ENCODE measurements around the gene ENG.

The ENG gene

DNA sequence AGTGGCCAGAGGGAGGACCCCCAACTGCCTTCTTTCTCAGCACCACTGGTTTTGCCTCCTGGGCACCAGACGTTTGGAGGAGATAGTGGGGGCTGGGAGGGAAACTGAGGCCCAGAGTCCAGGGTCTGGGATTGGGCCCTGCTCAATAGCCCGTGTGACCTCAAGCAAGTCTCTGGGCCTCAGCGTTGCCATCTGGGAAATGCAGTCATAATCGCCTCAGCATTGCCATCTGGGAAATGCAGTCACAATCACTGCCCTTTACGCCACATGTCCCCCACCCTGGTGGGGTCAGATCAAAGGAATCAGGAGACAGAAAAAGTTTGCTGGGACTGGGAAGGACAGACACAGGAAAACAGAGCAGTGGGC, 77.6 kb downstream of the ENG start:
- DNase-seq (ENCODE audit: low read depth in 2 of 2): no peak

DNA sequence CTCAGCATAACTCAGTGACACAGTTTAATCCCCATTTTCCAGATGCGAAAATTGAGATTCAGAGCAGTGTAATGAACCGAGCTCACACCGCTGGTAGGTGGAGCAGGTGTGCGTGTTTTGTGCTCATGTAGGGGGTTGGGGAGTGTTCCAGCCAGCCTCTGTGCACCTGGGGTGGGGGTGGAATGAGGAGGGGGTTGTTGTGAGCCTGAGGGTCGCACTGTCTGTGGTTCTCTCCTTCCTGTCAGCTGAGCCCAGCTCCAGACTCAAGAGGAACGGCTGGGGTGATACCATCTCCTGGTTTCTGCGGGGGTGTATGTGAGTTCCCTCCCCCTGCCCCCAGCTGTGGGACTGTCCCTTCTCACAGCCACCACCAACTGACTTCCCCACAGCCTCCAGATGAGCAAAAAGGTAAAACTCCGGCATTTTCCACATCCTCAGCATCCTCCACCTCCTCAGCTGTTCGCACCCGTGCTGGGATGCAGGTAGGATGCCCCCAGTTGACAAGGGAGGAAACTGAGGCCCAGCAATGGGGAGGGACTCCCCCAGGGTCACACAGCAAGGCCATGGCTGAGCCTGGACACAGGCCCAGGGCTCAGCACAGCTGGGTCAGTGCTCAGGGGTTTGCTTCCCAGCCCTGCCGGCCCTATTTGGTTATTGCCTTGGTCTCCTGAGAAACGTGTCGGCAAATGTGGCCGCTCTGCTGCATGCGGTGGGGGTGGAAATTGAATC, 78.1 kb downstream of the ENG start:
- DNase-seq (ENCODE audit: low read depth in 2 of 2): peak; percentile 62 to 69

DNA sequence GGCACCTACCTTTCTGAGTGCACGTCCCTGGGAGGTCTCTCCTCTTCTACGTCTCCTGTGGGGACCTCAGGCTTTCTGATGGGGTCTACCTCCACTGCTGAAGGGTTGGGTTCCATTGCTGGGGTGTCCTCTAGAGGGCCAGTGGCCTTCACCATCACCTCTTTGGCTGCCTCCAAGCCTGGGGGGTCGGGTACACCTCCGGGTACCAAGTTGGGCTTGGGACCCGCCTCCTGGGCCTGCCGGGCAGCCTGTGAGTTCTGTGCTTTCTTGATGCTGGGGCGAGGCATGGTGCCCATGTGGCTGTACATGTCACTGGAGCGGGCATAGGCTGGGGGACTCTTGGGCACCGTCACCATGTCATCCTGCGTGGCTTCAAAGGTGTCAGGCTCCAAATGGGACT, 80.5 kb downstream of the ENG start:
- DNase-seq (ENCODE audit: low read depth in 2 of 2): no peak

- no peak for DNase-seq (ENCODE audit: low read depth in 2 of 2)
Observed at GRCh38 chr9:127773272-127773671, 81.2 kb downstream of the ENG start.

- no peak for DNase-seq (ENCODE audit: low read depth in 2 of 2)
Observed at GRCh38 chr9:127772603-127773002, 81.9 kb downstream of the ENG start.

GRCh38 chr9:127771570-127772189, 82.8 kb downstream of the ENG start:
- no peak for DNase-seq (ENCODE audit: low read depth in 2 of 2)

DNA sequence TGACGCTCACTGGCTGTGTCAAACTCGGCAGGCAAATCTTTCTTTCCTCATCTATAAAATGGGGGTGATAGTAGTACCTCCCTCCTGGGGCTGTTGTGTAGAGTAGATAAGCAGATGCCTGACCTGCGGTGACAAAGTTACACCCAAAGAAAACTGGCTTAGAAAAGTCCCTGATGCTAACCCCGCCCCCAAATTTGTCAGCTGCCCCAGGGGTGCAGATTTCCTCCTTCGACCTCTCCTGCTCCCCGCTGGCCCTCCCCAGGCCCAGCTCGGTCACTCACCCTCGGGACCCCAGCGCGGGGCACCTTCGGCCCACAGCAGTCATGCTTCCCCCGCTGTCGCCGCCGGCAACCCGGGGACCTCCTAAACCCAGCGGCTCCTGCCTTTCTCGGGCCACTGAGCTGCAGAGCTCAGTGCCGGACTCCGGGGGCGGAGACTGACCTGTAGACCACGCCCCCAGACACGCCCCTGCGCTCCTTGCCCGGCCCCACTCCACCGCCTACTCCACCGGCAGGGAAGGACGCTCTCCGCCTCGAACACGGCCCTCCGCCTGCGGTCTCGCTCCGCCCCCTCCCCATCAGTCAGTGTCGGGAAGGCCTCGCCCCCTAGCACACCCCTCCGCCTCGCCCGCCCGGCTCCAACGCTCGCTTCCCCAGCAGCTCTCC, 83.4 kb downstream of the ENG start:
- DNase-seq (ENCODE audit: low read depth in 2 of 2): peak; percentile 91 to 96

- no peak for DNase-seq (ENCODE audit: low read depth in 2 of 2)
Observed at GRCh38 chr9:127770583-127770904, 83.9 kb downstream of the ENG start.

DNA sequence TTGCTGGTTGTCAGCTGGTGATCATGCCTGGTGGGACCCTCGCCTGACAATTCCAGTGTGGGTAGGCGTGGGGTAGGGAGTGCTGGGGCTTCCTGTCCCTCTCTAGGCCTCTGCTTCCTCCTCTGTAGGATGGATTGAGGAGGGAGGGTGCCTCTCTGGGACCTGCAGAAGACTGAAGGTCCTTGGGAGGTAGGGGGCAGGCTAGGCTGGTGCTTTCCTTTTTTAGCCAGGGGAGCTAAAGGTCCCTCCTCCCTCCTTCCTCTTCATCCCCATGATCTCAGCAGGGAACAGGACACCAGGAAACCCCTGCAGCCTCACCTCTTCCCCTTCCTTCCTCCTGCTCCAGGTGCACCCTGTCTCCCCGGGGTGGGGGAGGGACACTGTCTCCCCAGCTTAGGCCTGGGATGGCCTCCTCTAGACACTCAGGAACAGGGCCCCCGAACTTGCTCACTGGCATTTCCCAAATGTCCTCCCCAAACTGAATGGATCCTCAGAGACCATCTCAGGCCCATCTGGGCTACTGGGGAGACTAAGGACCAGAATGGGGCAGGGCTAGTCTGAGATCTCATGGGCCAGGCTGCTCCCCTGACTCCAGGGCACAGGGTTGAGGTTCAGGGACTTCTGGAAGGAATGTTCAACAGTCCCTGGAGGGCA, 84.4 kb downstream of the ENG start:
- DNase-seq (ENCODE audit: low read depth in 2 of 2): no peak

DNA sequence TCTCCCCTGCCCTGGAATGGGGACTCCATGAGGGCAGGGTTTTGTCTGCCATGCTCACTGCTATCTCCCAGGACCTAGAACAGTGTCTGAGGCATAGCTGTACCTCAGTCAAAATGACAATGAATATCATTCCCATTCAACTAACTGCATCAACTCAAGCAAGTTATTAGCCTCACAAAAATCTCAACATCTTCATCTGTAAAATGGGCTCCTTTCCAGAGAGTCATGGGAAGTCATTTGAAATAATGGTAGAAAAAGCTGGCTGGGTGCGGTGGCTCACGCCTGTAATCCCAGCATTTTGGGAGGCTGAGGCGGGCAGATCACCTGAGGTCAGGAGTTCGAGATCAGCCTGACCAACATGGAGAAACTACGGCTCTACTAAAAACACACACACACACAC, 85.4 kb downstream of the ENG start:
- no peak for DNase-seq (ENCODE audit: low read depth in 2 of 2)

DNA sequence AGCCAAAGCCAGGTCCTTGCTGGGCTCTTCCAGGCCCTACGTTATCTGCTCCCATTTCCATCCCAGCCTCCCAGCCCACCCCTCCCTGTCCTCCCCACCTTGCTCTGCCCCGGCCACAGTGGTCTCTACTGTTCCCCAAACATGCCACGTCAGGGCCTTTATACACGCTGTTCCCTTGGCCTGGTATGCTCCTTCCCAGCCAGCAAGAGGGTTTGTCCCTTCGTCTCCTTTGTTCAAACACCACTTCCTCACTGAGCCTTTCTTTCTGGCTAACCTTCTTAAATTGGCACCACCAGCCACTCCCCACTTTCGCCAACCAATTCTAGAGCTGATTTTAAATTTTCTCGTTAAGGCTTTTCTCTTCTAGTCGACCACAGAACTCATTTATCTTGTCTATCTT, 85.8 kb downstream of the ENG start:
- DNase-seq (ENCODE audit: low read depth in 2 of 2): no peak

DNA sequence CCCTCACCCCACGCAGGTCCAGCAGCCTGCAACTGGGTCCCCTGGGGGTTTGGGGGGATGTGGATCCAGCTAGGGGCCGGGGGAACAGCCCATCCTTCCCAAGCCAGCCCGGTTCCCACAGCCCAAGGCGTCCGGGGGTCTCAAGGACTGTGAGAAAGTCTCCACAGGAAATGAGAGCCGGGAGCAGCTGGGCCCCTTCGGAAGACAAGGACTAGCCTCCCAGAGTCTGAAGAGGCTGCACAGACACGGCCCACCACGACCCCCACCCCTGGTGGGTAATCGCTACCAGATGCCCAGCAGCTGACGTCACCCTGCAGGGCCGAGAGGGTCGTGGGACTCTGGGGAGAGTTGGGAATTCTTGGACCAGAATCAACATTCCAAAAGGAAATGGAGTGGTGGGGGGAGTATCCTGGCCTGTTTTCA, 86.5 kb downstream of the ENG start:
- no peak for DNase-seq (ENCODE audit: low read depth in 2 of 2)

DNA sequence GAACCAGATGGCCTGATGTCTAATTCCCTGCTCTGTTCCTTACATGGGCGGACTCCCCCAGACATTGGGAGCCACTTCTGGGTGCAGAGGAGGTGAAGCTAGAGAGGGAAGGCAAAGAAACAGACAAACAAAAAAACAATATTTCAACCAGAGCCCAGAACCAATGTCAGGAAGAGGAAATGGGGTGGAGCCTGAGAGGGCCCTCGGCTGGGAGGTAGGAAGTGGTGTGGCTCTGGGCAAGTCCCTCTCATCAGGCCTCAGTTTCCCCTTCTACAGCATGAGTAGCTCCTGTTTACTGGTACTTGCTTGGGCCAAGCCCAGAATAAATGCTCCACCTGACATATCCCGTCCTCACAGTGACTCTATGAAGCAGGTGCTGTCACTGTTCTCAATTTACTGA, 87.0 kb downstream of the ENG start:
- no peak for DNase-seq (ENCODE audit: low read depth in 2 of 2)

DNA sequence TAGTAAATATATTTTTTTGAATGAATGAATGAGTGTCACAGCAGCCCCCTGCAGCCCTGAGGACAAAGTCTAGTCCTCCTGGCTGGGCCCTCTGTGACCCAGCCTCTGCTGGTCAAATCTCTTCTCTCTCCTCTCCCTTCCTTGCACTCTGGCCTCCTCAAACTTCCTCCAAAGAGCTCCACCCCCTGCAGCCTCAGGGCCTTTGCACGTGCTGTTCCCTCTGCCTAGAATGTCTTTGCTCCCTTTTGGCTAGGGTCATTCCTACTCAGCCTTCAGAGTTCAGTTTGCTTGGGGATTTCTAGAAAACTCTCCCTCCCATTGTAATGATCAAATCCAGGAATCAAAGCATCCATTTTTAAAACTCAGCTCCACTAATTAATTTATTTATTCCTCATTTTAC, 89.0 kb downstream of the ENG start:
- no peak for DNase-seq (ENCODE audit: low read depth in 2 of 2)

Data from stimulated activated CD8-positive, alpha-beta memory T cell treated with anti-CD3 and anti-CD28 coated beads, Interleukin-7, amount 100 ng/mL, for 4 hours (primary cell).